NCI-H2107 (cell line): ENCODE data around the gene KIF5B.

Source experiments
- DNase-seq: peaks from one replicate; lab custom pipeline; 2025; lab: John Stamatoyannopoulos, UW

The KIF5B gene

GRCh38 chr10:31961277-31962074 lies 94.7 kb downstream of the KIF5B start:
- DNase-seq: peak; percentile 22

- no peak for DNase-seq
Measured at GRCh38 chr10:31959461-31960173, 96.6 kb downstream of the KIF5B start.
